Measurements from ENCODE around the gene FIGNL2.

Gene FIGNL2

DNA sequence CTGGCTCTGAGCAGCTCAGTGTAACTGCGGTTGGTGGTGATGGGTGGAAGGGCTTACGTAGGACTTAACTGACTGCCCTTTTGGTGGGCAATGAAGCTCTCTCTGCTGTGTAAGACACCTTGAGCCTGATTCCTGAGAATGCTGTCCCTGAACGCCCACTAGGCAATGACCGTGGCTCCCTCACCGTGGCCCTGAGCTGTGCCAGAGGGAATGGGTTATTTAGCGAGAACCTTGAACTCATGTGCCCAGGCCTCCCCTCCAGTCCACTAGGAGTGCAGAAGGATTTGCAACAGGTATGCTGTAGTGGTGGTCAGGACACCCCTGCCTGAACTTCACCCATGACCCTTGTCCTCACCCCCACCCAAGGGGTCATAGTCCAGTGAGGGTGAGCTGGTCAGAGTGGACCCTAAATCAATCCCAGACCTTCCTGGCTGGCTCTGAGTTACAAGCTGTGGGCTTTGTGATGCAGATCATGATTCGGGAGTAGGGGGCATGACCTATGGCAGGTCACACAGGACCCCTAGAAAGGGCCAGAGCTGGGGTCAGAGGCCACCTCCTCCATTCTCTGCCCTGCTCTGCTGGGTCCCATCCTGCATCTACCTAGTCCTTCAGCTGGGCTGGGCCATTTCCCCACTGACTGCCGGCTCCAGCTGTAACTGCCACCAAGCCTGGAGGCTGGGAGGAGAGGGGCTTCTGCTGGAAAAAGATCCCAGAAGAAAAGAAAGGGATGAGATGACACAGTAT lies 24.9 kb upstream of the FIGNL2 start:
- DNase-seq = no peak

DNA sequence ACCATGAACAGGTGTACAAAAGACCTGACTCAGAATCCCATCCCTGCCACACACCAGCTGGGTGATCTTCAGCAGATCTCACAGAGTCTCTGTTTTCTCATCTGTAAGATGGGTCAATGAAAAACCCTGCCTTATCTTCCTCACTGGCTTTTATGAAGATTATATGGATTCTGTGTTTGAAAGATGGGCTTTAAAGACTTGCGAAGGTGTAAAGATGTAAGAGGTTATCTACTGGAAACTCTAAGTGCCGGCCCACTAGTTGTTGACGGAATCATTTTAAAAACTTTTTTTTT lies 24.1 kb upstream of the FIGNL2 start:
- DNase-seq = no peak

DNA sequence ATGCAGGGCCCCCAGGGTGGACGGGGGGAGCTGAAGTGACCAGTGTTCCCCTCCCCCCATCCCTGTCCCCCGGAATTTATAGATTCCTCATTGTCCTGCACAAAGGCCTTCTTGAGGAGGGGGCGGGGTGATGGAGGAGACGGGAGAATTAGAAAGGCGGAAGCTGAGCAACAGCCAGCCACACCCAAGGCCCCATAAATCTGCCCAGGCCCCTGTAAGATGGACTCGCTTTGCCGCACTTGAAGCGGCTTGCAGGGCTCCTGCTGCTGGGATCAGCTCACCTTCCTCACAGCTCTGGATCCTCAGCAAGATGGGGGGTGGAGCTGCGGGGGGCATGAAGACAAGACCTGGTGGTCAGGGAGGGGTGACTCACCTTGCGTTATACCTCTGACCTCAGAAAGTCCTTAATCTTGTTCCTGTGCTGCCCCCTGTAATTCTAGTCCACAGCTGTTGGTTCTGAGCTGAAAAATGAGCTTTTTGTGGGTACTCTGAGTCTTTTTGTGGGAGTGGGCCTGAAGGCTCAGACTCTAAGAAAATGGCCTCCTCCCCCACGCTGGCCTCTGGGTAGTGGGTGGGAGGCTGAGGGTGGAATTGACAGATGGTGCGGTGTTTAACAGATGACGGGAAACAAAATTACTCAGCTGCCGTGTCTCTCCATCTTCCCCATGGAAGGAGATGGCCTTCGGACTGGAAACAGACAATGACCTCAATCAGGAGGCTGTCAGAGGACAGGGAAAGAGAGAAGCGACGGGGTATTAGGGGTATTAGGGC lies 23.6 kb upstream of the FIGNL2 start:
- DNase-seq = no peak

- DNase-seq = no peak
Observed at GRCh38 chr12:51871126-51871525, 22.6 kb upstream of the FIGNL2 start.

- DNase-seq = no peak
Observed at GRCh38 chr12:51870504-51870903, 22.0 kb upstream of the FIGNL2 start.

DNA sequence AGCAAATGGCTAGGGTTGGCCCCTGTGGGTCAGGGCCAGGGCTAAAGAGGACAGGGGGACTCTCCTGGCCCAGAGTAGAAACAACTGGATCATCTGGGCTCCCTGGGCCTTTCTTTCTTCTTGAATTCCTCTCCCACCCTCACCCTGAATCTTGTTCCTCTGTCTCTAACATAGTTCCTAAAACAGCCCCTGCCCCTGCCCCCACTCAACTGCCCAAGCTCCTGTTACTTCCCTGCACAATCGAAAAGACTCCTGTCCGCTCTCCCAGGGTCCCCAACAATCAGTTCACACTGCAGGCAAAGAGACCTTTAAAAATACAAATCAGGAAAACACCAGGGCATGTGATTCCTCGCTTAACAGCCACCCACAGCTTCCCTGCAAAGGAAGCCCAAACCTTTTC lies 21.4 kb upstream of the FIGNL2 start:
- DNase-seq = no peak

DNA sequence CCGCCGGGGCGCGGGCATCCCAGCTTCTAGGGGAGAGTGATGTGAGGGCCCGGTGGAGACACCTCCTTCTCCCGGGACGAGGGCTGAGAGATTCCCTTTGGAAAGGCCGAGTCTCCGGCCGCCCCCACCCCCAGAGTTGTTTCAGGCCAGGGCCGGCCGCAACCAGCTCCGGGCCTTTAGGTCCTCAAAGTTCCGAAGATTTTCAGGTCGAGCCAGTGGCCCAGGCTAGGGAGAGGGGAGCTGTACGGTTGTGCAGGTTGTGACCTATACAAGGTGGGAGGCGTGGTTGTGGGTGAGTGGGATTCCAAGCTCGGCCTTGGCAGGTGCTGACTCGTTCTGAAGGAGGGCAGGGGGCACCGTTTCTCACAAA lies 21.0 kb upstream of the FIGNL2 start:
- DNase-seq = no peak

DNA sequence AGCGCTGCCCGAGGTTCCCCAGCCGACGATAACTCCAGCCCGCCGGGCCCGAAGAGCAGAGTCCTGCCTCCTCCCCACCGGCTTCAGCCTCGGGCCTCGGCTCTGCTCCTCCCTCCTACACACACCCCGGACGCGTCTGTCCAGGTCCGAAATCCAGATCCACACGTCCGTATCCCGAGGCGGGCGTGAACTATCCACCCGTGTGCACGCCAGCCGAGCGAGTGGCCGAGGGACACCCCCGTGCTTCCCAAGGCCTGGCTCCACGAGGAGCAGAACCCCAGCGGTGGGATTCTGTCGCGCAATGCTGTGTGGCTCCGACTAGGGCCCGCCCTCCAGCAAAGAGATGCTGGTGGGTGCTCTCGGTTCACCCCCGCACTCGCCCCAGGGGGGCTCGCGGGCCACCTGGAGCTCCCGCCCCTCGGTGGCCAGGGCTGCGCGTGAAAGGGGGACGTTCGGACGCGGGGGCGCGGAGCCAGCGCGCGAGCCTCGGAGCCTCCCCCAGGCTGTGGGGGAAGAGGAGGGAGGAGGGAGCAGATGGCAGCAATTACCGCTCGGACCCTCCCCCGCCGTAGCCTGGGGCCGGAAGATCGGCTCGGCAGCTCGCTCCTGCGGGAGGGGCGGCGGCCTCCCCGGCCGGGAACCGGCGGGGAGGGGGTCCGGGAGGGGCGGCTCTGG lies 20.4 kb upstream of the FIGNL2 start:
- no peak for DNase-seq

- no peak for DNase-seq
Observed at GRCh38 chr12:51867796-51868428, 19.4 kb upstream of the FIGNL2 start.

- DNase-seq = no peak
Observed at GRCh38 chr12:51867371-51867770, 18.9 kb upstream of the FIGNL2 start.

- no peak for DNase-seq
Observed at GRCh38 chr12:51866762-51867161, 18.2 kb upstream of the FIGNL2 start.

DNA sequence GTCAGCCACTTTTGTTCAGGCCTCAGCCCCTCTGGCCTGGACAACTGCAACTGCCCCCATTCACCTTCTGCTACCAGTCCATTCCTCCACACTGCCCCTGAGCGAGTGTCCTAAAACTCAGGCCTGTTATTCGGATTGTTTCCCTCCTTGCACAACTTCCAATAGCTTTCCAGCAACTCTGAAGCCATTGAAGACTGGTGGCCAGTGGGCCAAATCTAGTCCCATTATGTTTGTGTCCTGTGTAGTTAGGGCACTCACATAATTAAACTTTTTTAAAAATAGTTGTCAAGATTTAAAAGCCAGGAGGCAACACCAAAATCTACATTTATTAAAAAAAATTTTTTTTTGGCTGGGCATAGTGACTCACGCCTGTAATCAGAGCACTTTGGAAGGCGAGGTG lies 17.8 kb upstream of the FIGNL2 start:
- no peak for DNase-seq

GRCh38 chr12:51865757-51866270 lies 17.3 kb upstream of the FIGNL2 start:
- no peak for DNase-seq

- no peak for DNase-seq
Observed at GRCh38 chr12:51864833-51865670, 16.5 kb upstream of the FIGNL2 start.

- DNase-seq = no peak
Observed at GRCh38 chr12:51863933-51864832, 15.7 kb upstream of the FIGNL2 start.

DNA sequence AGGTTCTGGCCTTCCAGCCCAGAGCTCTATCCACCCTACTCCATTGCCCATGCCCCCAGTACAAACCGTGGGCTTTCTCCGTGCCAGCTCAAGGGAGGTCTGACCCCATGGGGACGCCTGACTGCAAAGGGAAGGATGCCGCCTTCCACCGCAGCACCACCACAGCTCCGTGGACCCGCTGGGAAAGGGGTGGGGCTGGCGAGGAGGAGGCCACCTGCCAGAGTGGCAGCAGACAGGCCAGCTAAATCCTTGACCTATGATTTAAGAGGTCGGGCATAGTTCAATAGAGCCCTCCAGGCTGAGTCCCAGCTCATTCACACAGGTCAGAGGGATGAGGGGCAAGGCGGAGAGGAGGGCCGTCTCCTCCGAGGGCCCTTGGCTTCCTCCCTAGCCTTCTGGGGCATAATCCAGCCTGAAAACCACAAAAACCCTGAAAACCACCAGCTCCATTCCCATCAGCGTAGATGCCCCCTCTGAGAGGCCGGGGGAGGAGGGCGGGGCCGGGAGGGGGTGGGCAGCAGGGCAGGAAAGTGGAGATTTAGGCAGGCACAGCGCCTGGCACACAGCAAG lies 14.9 kb upstream of the FIGNL2 start:
- DNase-seq = no peak

DNA sequence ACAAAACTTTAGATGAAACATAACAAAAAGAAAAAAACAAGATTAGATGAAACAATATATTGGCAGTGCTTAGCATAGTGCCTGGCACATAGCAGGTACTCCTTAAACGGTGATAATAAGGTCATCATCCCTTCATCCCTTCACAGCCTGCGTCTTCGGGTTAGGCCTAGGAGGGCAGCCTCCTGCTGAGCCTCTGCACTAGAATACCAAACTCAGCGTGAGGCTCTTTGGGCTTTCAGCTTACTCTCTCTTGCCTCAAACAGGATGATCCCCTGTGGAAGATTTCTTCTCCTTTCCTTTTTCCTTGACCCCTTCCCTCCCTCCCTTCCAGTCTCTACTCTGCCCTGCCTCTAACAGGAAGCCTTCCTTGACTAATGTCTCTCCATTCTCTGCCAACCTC lies 14.4 kb upstream of the FIGNL2 start:
- no peak for DNase-seq

DNA sequence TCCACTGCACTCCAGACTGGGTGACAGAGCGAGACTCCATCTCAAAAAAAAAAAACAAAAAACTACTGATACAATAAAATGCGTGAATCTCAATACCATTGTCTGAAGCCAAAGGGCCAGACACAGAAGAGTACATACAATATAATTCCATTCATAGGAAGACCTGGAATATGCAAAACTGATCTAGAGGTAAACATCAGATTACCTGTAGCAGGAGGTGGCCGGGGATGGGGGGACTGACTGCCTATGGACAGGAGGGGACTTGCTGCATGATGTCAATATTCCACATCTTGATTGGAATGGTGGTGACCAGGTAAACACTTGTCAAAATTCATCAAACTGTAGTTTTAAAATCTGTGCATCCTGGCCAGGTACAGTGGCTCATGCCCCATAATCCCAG lies 12.5 kb upstream of the FIGNL2 start:
- no peak for DNase-seq

- no peak for DNase-seq
Observed at GRCh38 chr12:51855586-51856428, 7.3 kb upstream of the FIGNL2 start.

Measured in NCI-H187 treated with DMSO at 0.1 percent for 48 hours (cell line).